ENCODE results near the gene RMRP.

GRCh38 chr9:35685506-35685905, 27.7 kb upstream of the RMRP start:
- TF ChIP-seq COPS2 (conservative IDR thresholded peaks at IDR 0.05) (no peak), PATZ1 (CRISPR knock-in tag; IDR thresholded peaks at IDR 0.05; ENCODE audit: borderline replicate concordance) (no peak), TAF9B (IDR thresholded peaks at IDR 0.05; ENCODE audit: partially characterized antibody) (no peak), KAT7 (CRISPR knock-in tag; IDR thresholded peaks at IDR 0.05; ENCODE audit: borderline replicate concordance) (no peak)
